Sigmoid colon (tissue), 4 donors: ENCODE measurements around the gene FAM83G.

Source experiments
- EP300 ChIP-seq, 4 donors: sonication (generic); formaldehyde crosslinking; IDR thresholded peaks; one replicate each; pipeline ENCODE4 v1.6.1; 2017; ENCODE audit warnings: antibody characterized with exemption in 4 of 4
- POLR2A ChIP-seq, 2 donors: fragments of 450-650 bp; IDR thresholded peaks; one replicate each; pipeline ENCODE4 v1.6.1; 2016; ENCODE audit warnings: antibody characterized with exemption in 2 of 2, mild to moderate bottlenecking in 2 of 2, moderate library complexity in 2 of 2
- POLR2AphosphoS5 ChIP-seq, 4 donors: sonication (generic); formaldehyde crosslinking; IDR thresholded peaks; one replicate each; pipeline ENCODE4 v1.6.1; 2017; ENCODE audit warnings: antibody characterized with exemption in 4 of 4
- TF ChIP-seq, protein P1 (sequence below), 4 experiments: fragments of 450-650 bp in 3 of 4; fragments of 200-600 bp in 1 of 4; IDR thresholded peaks; one replicate each; pipeline ENCODE4 v1.5.1; 2016 to 2019; ENCODE audit warnings: antibody characterized with exemption in 4 of 4, mild to moderate bottlenecking in 3 of 4, moderate library complexity in 2 of 4

DNA sequence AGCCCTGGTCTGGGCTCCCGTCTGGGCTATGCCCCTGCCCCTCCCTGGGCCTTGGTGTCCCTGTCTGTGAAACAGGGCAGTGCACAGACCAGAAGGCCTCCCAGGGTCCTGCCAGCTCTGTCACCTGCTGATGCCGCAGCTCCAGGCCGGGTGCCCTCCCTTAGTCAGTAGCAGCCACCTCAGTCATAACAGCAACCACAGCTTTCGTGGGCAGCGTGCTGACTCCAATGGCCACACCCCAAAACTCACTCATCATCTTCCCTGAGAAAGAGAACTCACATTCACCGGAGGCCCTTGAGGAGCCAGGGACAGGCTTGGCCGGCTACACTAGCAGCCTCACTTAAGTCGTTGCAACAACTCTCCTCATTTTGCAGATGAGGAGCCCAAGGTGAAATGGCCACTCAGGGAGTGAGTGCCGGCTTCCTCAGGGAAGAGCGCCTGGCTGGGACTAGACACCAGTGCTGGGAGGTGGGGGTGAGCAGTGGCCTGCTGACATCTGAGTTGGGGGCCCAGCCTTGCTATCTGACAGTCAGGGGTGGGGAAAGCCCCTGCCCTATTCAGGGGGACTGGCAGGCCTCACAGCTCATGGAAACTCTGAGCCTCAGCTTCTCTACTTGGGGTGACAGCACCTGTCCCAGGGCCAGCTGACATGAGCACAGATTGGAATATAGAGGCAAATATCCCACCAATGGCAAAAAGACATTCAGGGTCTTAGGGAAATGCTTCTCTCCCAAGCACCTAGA, 30.0 kb downstream of the FAM83G start:
- TF ChIP-seq, protein P1, sequence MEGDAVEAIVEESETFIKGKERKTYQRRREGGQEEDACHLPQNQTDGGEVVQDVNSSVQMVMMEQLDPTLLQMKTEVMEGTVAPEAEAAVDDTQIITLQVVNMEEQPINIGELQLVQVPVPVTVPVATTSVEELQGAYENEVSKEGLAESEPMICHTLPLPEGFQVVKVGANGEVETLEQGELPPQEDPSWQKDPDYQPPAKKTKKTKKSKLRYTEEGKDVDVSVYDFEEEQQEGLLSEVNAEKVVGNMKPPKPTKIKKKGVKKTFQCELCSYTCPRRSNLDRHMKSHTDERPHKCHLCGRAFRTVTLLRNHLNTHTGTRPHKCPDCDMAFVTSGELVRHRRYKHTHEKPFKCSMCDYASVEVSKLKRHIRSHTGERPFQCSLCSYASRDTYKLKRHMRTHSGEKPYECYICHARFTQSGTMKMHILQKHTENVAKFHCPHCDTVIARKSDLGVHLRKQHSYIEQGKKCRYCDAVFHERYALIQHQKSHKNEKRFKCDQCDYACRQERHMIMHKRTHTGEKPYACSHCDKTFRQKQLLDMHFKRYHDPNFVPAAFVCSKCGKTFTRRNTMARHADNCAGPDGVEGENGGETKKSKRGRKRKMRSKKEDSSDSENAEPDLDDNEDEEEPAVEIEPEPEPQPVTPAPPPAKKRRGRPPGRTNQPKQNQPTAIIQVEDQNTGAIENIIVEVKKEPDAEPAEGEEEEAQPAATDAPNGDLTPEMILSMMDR (IDR thresholded peaks at IDR 0.05) = no peak
- no peak for TF ChIP-seq POLR2A (IDR thresholded peaks at IDR 0.05)
- no peak for TF ChIP-seq POLR2AphosphoS5 (IDR thresholded peaks at IDR 0.05)
- no peak for TF ChIP-seq EP300 (IDR thresholded peaks at IDR 0.05)
